Activated T-cell treated with anti-CD3 and anti-CD28 coated beads, Interleukin-2, amount 50 U/mL, for 48 hours (primary cell): Measurements from ENCODE around the gene MRPL12.

Experiments
- DNase-seq, 2 experiments: peaks; one replicate each; pipeline ENCODE4 v3.0.0-alpha.2; 2020

Gene MRPL12

GRCh38 chr17:81741594-81742452 is 38.7 kb downstream of the MRPL12 start:
- no peak for DNase-seq
